H1 (cell line): ENCODE results near the gene CHSY1. TPM values are rescaled to one million over a fixed set of nuclear protein-coding genes. Genes with fewer than 3 reads are reported as not detected.

Experiments
- CTCF ChIA-PET: fragments of 300-600 bp; sonication (Branson Sonifier 250); formaldehyde crosslinking; loops from one replicate; lab custom pipeline; 2021; ENCODE audit not compliant: partially characterized antibody; lab: Charles Lee
- POLR2A ChIA-PET: fragments of 300-600 bp; sonication (Branson Sonifier 250); formaldehyde crosslinking; loops from one replicate; lab custom pipeline; 2021; ENCODE audit warnings: inconsistent platforms; ENCODE audit not compliant: partially characterized antibody; lab: Charles Lee
- DNase-seq, 2 experiments: peaks; one replicate each; pipeline versions ENCODE4 v3.0.0 to v3.0.0-alpha.2; 2010 to 2022; ENCODE audit warnings: low spot score in 2 of 2, low read depth in 1 of 2, mixed read lengths in 1 of 2
- FAIRE-seq: peaks from 2 replicates; lab custom pipeline; 2011; peaks lifted over from hg19 to GRCh38; lab: Jason Lieb, UNC
- H2AFZ ChIP-seq: 2 replicates; pipeline ENCODE4 v1.8.1; 2012; ENCODE audit warnings: low read length, inconsistent platforms
- H2AK5ac ChIP-seq: 2 replicates; pipeline ENCODE4 v1.6.1; 2013; ENCODE audit warnings: low read depth, low read length
- H2BK120ac ChIP-seq: replicated peaks from 2 replicates; pipeline ENCODE3; 2013; ENCODE audit warnings: low read depth, low read length, inconsistent platforms
- H2BK12ac ChIP-seq: 2 replicates; pipeline ENCODE4 v1.6.1; 2013; ENCODE audit warnings: low read depth, low read length
- H2BK15ac ChIP-seq: 2 replicates; pipeline ENCODE4 v1.6.1; 2013; ENCODE audit warnings: low read length
- H2BK20ac ChIP-seq: 2 replicates; pipeline ENCODE4 v1.6.1; 2013; ENCODE audit warnings: low read length
- H2BK5ac ChIP-seq: 2 replicates; pipeline ENCODE4 v1.6.1; 2013; ENCODE audit warnings: low read depth, low read length
- H3K14ac ChIP-seq: 2 replicates; pipeline ENCODE4 v1.6.1; 2013; ENCODE audit warnings: inconsistent platforms; ENCODE audit not compliant: insufficient read length
- H3K18ac ChIP-seq: 2 replicates; pipeline ENCODE4 v1.6.1; 2013; ENCODE audit warnings: low read length; ENCODE audit errors: extremely low read depth
- H3K23ac ChIP-seq: 2 replicates; pipeline ENCODE4 v1.6.1; 2013; ENCODE audit warnings: inconsistent platforms; ENCODE audit not compliant: insufficient read length
- H3K23me2 ChIP-seq: 2 replicates; pipeline ENCODE4 v1.6.1; 2013; ENCODE audit warnings: low read depth, low read length
- H3K27ac ChIP-seq: 2 replicates; pipeline ENCODE4 v1.6.1; 2011; ENCODE audit warnings: low read depth, low read length, inconsistent platforms
- H3K27me3 ChIP-seq, 4 experiments: replicated peaks in 1 of 4; 1 replicate in 1 of 4; 2 replicates in 3 of 4; pipeline versions ENCODE4 v1.6.1 to v1.8.1; 2011 to 2013; ENCODE audit warnings: low read length in 3 of 4, mild to moderate bottlenecking in 3 of 4, inconsistent platforms in 2 of 4, mixed read lengths in 2 of 4, moderate library complexity in 1 of 4; ENCODE audit not compliant: control insufficient read depth in 3 of 4, insufficient read depth in 3 of 4; ENCODE audit errors: extremely low read depth in 1 of 4
- H3K36me3 ChIP-seq, 4 experiments: 2 replicates each; pipeline versions ENCODE4 v1.6.1 to v1.8.1; 2011 to 2013; ENCODE audit warnings: mild to moderate bottlenecking in 4 of 4, low read length in 3 of 4, moderate library complexity in 2 of 4, control low read depth in 1 of 4, inconsistent platforms in 1 of 4; ENCODE audit not compliant: insufficient read depth in 4 of 4, control insufficient read depth in 2 of 4
- H3K4ac ChIP-seq: replicated peaks from 2 replicates; pipeline ENCODE3; 2013; ENCODE audit warnings: low read length, low read depth, mixed read lengths, inconsistent platforms; ENCODE audit not compliant: insufficient read length
- H3K4me1 ChIP-seq, 4 experiments: replicated peaks in 1 of 4; 1 replicate in 1 of 4; 2 replicates in 3 of 4; pipeline versions ENCODE4 v1.6.1 to v1.8.1; 2011 to 2013; ENCODE audit warnings: low read length in 3 of 4, inconsistent platforms in 2 of 4, mixed read lengths in 1 of 4; ENCODE audit not compliant: insufficient read depth in 4 of 4, control insufficient read depth in 3 of 4
- H3K4me2 ChIP-seq, 2 experiments: 2 replicates each; pipeline versions ENCODE4 v1.6.1 to v1.8.1; 2011 to 2013; ENCODE audit warnings: low read depth in 2 of 2, low read length in 2 of 2, control low read depth in 1 of 2, inconsistent platforms in 1 of 2, mild to moderate bottlenecking in 1 of 2; ENCODE audit not compliant: insufficient read depth in 1 of 2
- H3K4me3 ChIP-seq, 4 experiments: fragments of 200-600, 300-600 bp in 1 of 4; sonication (generic), shearing (Covaris generic), sonication (Bioruptor Twin) in 1 of 4; 2 replicates each; pipeline versions ENCODE4 v1.5.1 to v1.8.1; 2011 to 2016; ENCODE audit warnings: low read length in 4 of 4, low read depth in 3 of 4, control low read depth in 2 of 4, inconsistent platforms in 2 of 4, mild to moderate bottlenecking in 2 of 4, mixed read lengths in 1 of 4, moderate library complexity in 1 of 4; ENCODE audit not compliant: insufficient read depth in 2 of 4; ENCODE audit errors: extremely low read depth in 1 of 4
- H3K56ac ChIP-seq: replicated peaks from 2 replicates; pipeline ENCODE3; 2013; ENCODE audit warnings: low read depth, mild to moderate bottlenecking, mixed read lengths, low read length, inconsistent platforms; ENCODE audit not compliant: insufficient read length
- H3K79me1 ChIP-seq: 2 replicates; pipeline ENCODE4 v1.6.1; 2013; ENCODE audit warnings: low read depth, low read length, control low read depth
- H3K79me2 ChIP-seq, 2 experiments: 2 replicates each; pipeline versions ENCODE4 v1.6.1 to v1.8.1; 2012 to 2013; ENCODE audit warnings: low read length in 2 of 2, mild to moderate bottlenecking in 2 of 2, inconsistent platforms in 1 of 2; ENCODE audit not compliant: insufficient read depth in 2 of 2, control insufficient read depth in 1 of 2
- H3K9ac ChIP-seq, 4 experiments: replicated peaks in 1 of 4; 1 replicate in 1 of 4; 2 replicates in 3 of 4; pipeline versions ENCODE4 v1.6.1 to v1.8.1; 2011 to 2013; ENCODE audit warnings: low read depth in 3 of 4, low read length in 3 of 4, control low read depth in 2 of 4, mild to moderate bottlenecking in 2 of 4, moderate library complexity in 2 of 4, inconsistent platforms in 1 of 4; ENCODE audit errors: extremely low read depth in 1 of 4
- H3K9me3 ChIP-seq, 2 experiments: 2 replicates each; pipeline versions ENCODE4 v1.6.1 to v1.8.1; 2012 to 2013; ENCODE audit warnings: mild to moderate bottlenecking in 2 of 2, moderate library complexity in 2 of 2, control low read depth in 1 of 2, inconsistent platforms in 1 of 2, low read depth in 1 of 2, low read length in 1 of 2, mixed read lengths in 1 of 2; ENCODE audit not compliant: insufficient read depth in 2 of 2
- H4K20me1 ChIP-seq, 2 experiments: replicated peaks in 1 of 2; 2 replicates each; pipeline versions ENCODE3 to v1.8.1; 2011 to 2013; ENCODE audit warnings: inconsistent platforms in 2 of 2, low read length in 2 of 2, mild to moderate bottlenecking in 1 of 2; ENCODE audit not compliant: insufficient read depth in 2 of 2, control insufficient read depth in 1 of 2
- H4K5ac ChIP-seq: 2 replicates; pipeline ENCODE4 v1.6.1; 2013; ENCODE audit warnings: low read length, low read depth, mixed read lengths, inconsistent platforms; ENCODE audit not compliant: insufficient read length
- H4K8ac ChIP-seq: 2 replicates; pipeline ENCODE4 v1.8.0; 2013; ENCODE audit warnings: mild to moderate bottlenecking, moderate library complexity, low read length, inconsistent platforms; ENCODE audit not compliant: insufficient read depth; ENCODE audit errors: extremely low read depth
- H4K91ac ChIP-seq: replicated peaks from 2 replicates; pipeline ENCODE3; 2013; ENCODE audit warnings: low read length, mixed read lengths, inconsistent platforms; ENCODE audit not compliant: insufficient read length
- BRCA1 ChIP-seq: IDR thresholded peaks from 2 replicates; pipeline ENCODE4 v1.6.1; 2012; ENCODE audit warnings: low read depth, low read length, improper control_type of control experiment
- EGR1 ChIP-seq: IDR thresholded peaks from 2 replicates; pipeline ENCODE4 v1.6.1; 2011; ENCODE audit warnings: low read depth, low read length, borderline replicate concordance
- GABPA ChIP-seq: IDR thresholded peaks from 2 replicates; pipeline ENCODE4 v1.6.1; 2011; ENCODE audit warnings: mild to moderate bottlenecking, low read length, moderate library complexity, borderline replicate concordance; ENCODE audit not compliant: insufficient read depth
- HDAC6 ChIP-seq: IDR thresholded peaks from one replicate; pipeline ENCODE4 v1.7.1; 2012; ENCODE audit warnings: low read depth, mild to moderate bottlenecking, inconsistent platforms, low read length, moderate library complexity
- JUN ChIP-seq: IDR thresholded peaks from 2 replicates; pipeline ENCODE4 v1.6.1; 2011; ENCODE audit warnings: low read depth, mild to moderate bottlenecking, improper control_type of control experiment, low read length
- JUND ChIP-seq: IDR thresholded peaks from 2 replicates; pipeline ENCODE4 v1.6.1; 2011; ENCODE audit warnings: mild to moderate bottlenecking, improper control_type of control experiment, low read length
- MAFK ChIP-seq: IDR thresholded peaks from 2 replicates; pipeline ENCODE4 v1.6.1; 2012; ENCODE audit warnings: low read depth, mild to moderate bottlenecking, improper control_type of control experiment, low read length
- POU5F1 ChIP-seq: IDR thresholded peaks from 2 replicates; pipeline ENCODE4 v1.6.1; 2011; ENCODE audit warnings: low read depth, mild to moderate bottlenecking, low read length, moderate library complexity
- SAP30 ChIP-seq: fragments of 300-600 bp; sonication (generic); IDR thresholded peaks from 2 replicates; pipeline ENCODE4 v1.7.1; 2012; ENCODE audit warnings: low read length, moderate library complexity, mild to moderate bottlenecking, inconsistent platforms; ENCODE audit not compliant: insufficient read depth, insufficient replicate concordance
- SIRT6 ChIP-seq: IDR thresholded peaks from one replicate; pipeline ENCODE4 v1.7.1; 2012; ENCODE audit warnings: low read length, inconsistent platforms
- SRF ChIP-seq: IDR thresholded peaks from 2 replicates; pipeline ENCODE4 v1.6.1; 2011; ENCODE audit warnings: mild to moderate bottlenecking, low read depth, low read length, moderate library complexity
- TCF12 ChIP-seq: IDR thresholded peaks from 2 replicates; pipeline ENCODE4 v1.6.1; 2011; ENCODE audit warnings: low read depth, mild to moderate bottlenecking, low read length
- ZNF274 ChIP-seq: IDR thresholded peaks from 2 replicates; pipeline ENCODE4 v1.7.0; 2012; ENCODE audit warnings: low read length, borderline replicate concordance; ENCODE audit errors: extremely low read depth
- WGBS, 2 experiments: shearing (Covaris generic) in 1 of 2; methylation state at CpG; one replicate each; pipeline versions ENCODE4 v1.1.6 to v1.1.7; 2013 to 2015; ENCODE audit warnings: low lambda C conversion rate in 2 of 2, mixed read lengths in 2 of 2, inconsistent platforms in 1 of 2, low coverage in 1 of 2, missing lambda C conversion rate in 1 of 2; ENCODE audit not compliant: insufficient replicate concordance in 2 of 2, insufficient coverage in 1 of 2, insufficient read length in 1 of 2; ENCODE audit errors: extremely low coverage in 1 of 2, missing lambda C conversion rate in 1 of 2; 5-methylcytosine and 5-hydroxymethylcytosine counted together
- polyA plus RNA-seq, 7 experiments: library from polyadenylated mRNA; depleted of rRNA in 3 of 7; stranded (reverse) in 5 of 7; unstranded in 2 of 7; fragments of >200 nt in 5 of 7; fragments of 200-250 nt in 2 of 7; gene quantifications; 1 replicate in 5 of 7; 2 replicates in 1 of 7; 4 replicates in 1 of 7; pipeline versions ENCODE4 v1.2.1 to v1.2.3, GENCODE V29; 2011 to 2013; ENCODE audit warnings: missing spikeins in 2 of 7, mixed read lengths in 2 of 7
- total RNA-seq: library from RNA; stranded (reverse); fragmentation: NEBNext Ultra II Directional; extraction: Animal tissue kit (Norgen Biotek cat#: 25700); gene quantifications from 2 replicates; pipeline ENCODE4 v1.2.1, GENCODE V29; 2021

The CHSY1 gene
- total and polyA plus RNA-seq, 2 of the 8 experiments (the other 6 are each of a cell fraction or from before 2014, with no cell fraction given): 24.9 to 60.7 TPM

GRCh38 chr15:101273534-101273933 is 21.7 kb upstream of the CHSY1 start:
- H3K4me2 ChIP-seq: no peak overlapping the region
- WGBS, 2 experiments: 75% methylated on average over 5 of the region's 5 CpGs; no CpG with 5 or more reads in 1 of the 2 experiments
- H2BK15ac ChIP-seq: no peak overlapping the region
- no peak overlapping the region for H2AFZ ChIP-seq
- no peak overlapping the region for H2BK20ac ChIP-seq
- H4K20me1 ChIP-seq: peaks cover 0 to 8% of the 10 kb centered on the region in 2 experiments
- H3K14ac ChIP-seq: no peak overlapping the region
- DNase-seq: no peak
- no peak overlapping the region for H2BK120ac ChIP-seq
- H3K79me1 ChIP-seq: no peaks in the 10 kb centered on the region; the same call in 1 of the 2 replicates
- H3K4ac ChIP-seq: no peak overlapping the region
- no peak overlapping the region for H3K27ac ChIP-seq
- no peak overlapping the region for H3K56ac ChIP-seq
- POLR2A ChIA-PET: interaction anchor here (0.6 to 0.8 kb wide), 2 partner anchors 21 to 51 kb away, joined by 3 read pairs; no protein-coding TSS in a partner anchor
- no peak overlapping the region for H2BK5ac ChIP-seq
- H2AK5ac ChIP-seq: no peak overlapping the region
- H3K9me3 ChIP-seq: no peaks in the 10 kb centered on the region
- no peak overlapping the region for H4K5ac ChIP-seq
- H3K4me1 ChIP-seq: peaks cover 0 to 3% (median 1%) of the 10 kb centered on the region in 4 experiments; a peak in 3 of 7 replicates
- H4K8ac ChIP-seq: no peak overlapping the region
- no peak overlapping the region for H3K23ac ChIP-seq
- no peak overlapping the region for H3K9ac ChIP-seq
- CTCF ChIA-PET: interaction anchor here (1.6 to 4.4 kb wide), 4 partner anchors 15 to 265 kb away, joined by 4 to 19 read pairs (median 8); no protein-coding TSS in a partner anchor
- H3K36me3 ChIP-seq: peaks cover 23 to 53% (median 41%) of the 10 kb centered on the region in 4 experiments
- no peak overlapping the region for H4K91ac ChIP-seq
- peaks cover 8% of the 10 kb centered on the region for H3K23me2 ChIP-seq
- H3K4me3 ChIP-seq: no peak overlapping the region
- peaks cover 0 to 17% of the 10 kb centered on the region in 2 experiments; a peak in 3 of 4 replicates for H3K79me2 ChIP-seq
- FAIRE-seq: no peak
- no peak overlapping the region for H3K18ac ChIP-seq
- no peaks in the 10 kb centered on the region for H3K27me3 ChIP-seq
- no peak overlapping the region for H2BK12ac ChIP-seq
- TF ChIP-seq JUND: no peak
- no peak for TF ChIP-seq SRF
- TF ChIP-seq GABPA: no peak
- no peak for TF ChIP-seq JUN
- no peak for TF ChIP-seq POU5F1
- no peak for TF ChIP-seq HDAC6
- no peak for TF ChIP-seq BRCA1
- no peak for TF ChIP-seq MAFK
- no peak for TF ChIP-seq ZNF274
- TF ChIP-seq TCF12: no peak
- TF ChIP-seq SAP30: no peak
- no peak for TF ChIP-seq SIRT6
- TF ChIP-seq EGR1: no peak
